Neutrophil (primary cell): ENCODE data around the gene RSPRY1.

ENCODE experiments used
- H3K27ac ChIP-seq: fragments of 200-600 bp; sonication (generic); 2 replicates; pipeline ENCODE4 v1.5.1; 2016; ENCODE audit warnings: mild to moderate bottlenecking, moderate library complexity
- H3K27me3 ChIP-seq: fragments of 200-600 bp; sonication (generic); 2 replicates; pipeline ENCODE4 v1.6.0; 2016; ENCODE audit warnings: mild to moderate bottlenecking
- H3K36me3 ChIP-seq: fragments of 200-600 bp; sonication (generic); 2 replicates; pipeline ENCODE4 v1.5.1; 2017
- H3K4me1 ChIP-seq, 2 experiments: fragments of 200-600 bp in 1 of 2; sonication (generic) in 1 of 2; 1 replicate in 1 of 2; 2 replicates in 1 of 2; pipeline versions ENCODE4 v1.5.1 to v1.6.1; 2013 to 2016; ENCODE audit warnings: low read depth in 1 of 2, low read length in 1 of 2, mild to moderate bottlenecking in 1 of 2, moderate library complexity in 1 of 2; ENCODE audit not compliant: control insufficient read depth in 1 of 2, insufficient read depth in 1 of 2
- H3K4me3 ChIP-seq, 2 experiments: fragments of 200-600 bp in 1 of 2; sonication (generic) in 1 of 2; 1 replicate in 1 of 2; 2 replicates in 1 of 2; pipeline ENCODE4 v1.5.1; 2013 to 2016; ENCODE audit warnings: low read depth in 1 of 2, low read length in 1 of 2, mild to moderate bottlenecking in 1 of 2, moderate library complexity in 1 of 2
- H3K9me3 ChIP-seq: fragments of 200-600 bp; sonication (generic); 2 replicates; pipeline ENCODE4 v1.5.1; 2016
- TF ChIP-seq, protein P1 (sequence below): fragments of 200-600 bp; sonication (generic); IDR thresholded peaks from 2 replicates; pipeline ENCODE4 v1.5.1; 2016; ENCODE audit warnings: antibody characterized with exemption

Gene RSPRY1

DNA sequence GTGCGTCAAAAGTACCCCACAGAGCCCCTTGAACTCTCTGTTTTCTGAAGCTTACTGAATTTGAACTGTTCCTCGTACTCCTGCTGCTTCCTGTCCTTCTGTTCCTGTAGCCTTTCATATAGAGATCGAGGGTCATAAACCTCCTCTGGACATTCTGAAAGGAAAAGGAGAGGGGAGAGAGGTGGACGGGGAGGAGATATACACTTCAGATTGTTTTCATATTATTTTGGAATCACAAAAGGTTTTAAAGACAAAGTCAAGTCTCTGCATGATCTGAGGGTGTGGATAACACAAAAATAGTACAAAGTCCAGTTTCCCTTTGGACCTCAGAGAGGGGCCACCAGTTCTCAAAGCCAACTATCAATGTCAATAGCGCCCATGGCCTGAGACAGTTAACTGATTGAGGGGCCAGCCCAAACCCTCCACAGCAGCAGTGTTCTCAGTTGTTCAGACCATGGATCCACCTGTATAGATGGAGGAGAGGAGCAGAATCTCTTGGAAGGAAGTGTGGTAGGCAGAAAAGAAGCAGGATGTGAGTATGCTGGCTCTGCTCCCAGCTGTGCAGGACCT, 13.3 kb upstream of the RSPRY1 start:
- H3K4me3 ChIP-seq, result no peak overlapping the region
- H3K9me3 ChIP-seq, result no peaks in the 10 kb centered on the region
- peaks cover 4 to 19% of the 10 kb centered on the region in 2 experiments for H3K4me1 ChIP-seq
- H3K27me3 ChIP-seq, result no peaks in the 10 kb centered on the region
- TF ChIP-seq, protein P1, sequence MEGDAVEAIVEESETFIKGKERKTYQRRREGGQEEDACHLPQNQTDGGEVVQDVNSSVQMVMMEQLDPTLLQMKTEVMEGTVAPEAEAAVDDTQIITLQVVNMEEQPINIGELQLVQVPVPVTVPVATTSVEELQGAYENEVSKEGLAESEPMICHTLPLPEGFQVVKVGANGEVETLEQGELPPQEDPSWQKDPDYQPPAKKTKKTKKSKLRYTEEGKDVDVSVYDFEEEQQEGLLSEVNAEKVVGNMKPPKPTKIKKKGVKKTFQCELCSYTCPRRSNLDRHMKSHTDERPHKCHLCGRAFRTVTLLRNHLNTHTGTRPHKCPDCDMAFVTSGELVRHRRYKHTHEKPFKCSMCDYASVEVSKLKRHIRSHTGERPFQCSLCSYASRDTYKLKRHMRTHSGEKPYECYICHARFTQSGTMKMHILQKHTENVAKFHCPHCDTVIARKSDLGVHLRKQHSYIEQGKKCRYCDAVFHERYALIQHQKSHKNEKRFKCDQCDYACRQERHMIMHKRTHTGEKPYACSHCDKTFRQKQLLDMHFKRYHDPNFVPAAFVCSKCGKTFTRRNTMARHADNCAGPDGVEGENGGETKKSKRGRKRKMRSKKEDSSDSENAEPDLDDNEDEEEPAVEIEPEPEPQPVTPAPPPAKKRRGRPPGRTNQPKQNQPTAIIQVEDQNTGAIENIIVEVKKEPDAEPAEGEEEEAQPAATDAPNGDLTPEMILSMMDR, result no peak
- H3K27ac ChIP-seq, result no peak overlapping the region
- H3K36me3 ChIP-seq, result peaks cover 52% of the 10 kb centered on the region

DNA sequence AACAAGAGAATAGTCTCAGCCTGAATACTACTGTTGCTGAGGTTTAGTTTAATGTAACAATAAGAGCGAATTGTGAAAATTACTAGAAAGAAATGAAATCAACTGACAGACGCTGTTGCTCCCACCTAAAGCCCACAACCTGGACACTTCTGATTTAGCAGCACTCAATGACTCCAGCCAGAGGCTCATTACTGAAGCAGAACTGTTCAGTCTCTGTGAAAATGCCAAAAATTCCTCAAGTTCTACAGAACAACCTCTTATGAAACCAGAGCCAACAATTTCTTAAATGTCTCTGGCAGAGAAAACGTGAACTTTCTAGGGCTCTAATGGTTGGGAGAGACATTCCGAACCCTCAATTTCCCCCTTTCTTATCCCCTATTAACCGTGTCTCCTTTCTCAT, 10.2 kb upstream of the RSPRY1 start:
- Histone ChIP-seq H3K27me3 (no peaks in the 10 kb centered on the region), H3K9me3 (no peaks in the 10 kb centered on the region), H3K4me1 (peaks cover 0 to 12% of the 10 kb centered on the region in 2 experiments), H3K36me3 (peaks cover 41% of the 10 kb centered on the region), H3K4me3 (no peak overlapping the region), H3K27ac (no peak overlapping the region)
- TF ChIP-seq, protein P1, result no peak

DNA sequence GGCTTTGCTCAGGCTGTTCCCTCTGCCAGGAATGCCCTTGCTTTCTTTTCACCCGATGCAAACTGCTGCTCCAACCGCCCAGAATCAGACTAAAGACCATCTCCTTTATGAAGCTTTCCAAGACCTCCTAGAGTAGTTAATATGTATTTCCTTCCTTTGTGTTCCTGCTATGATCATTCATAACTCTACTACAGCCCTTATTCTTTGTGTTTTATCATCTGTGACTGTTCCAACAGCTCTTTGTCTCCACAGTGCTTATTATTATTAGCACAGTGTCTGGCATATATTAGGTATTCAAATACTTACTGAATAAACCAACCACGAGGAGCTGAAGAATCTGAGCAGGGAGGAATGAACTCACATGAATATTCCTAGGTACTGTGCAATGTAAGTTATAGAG, 7.9 kb upstream of the RSPRY1 start:
- Histone ChIP-seq H3K27ac (no peak overlapping the region), H3K4me3 (no peak overlapping the region), H3K4me1 (no peaks in the 10 kb centered on the region), H3K36me3 (peaks cover 18% of the 10 kb centered on the region), H3K27me3 (no peaks in the 10 kb centered on the region), H3K9me3 (no peaks in the 10 kb centered on the region)
- TF ChIP-seq, protein P1, result no peak

DNA sequence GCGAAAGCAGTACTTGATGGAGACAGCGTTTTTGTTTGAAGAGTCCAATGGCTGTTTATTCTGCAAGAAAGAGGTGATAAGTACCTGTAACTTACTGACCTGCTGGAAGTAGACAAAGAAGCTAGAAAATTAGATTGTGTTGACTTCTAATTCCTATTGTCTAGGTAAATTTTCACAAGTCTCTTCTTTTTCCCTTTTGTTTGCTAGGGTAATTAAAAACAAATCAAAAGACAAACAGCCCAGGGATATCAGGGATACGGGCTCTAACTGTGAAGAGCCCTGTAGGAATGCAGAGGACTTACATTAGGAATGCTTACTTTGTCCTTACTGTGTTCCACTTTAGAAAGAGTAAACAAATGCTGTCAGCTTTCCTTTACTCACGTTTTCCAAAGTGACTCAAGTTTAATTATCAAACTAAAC, 7.3 kb upstream of the RSPRY1 start:
- Histone ChIP-seq H3K9me3 (no peaks in the 10 kb centered on the region), H3K27me3 (no peaks in the 10 kb centered on the region), H3K4me1 (no peaks in the 10 kb centered on the region), H3K27ac (no peak overlapping the region), H3K4me3 (no peak overlapping the region), H3K36me3 (peaks cover 12% of the 10 kb centered on the region)
- TF ChIP-seq, protein P1, result no peak

DNA sequence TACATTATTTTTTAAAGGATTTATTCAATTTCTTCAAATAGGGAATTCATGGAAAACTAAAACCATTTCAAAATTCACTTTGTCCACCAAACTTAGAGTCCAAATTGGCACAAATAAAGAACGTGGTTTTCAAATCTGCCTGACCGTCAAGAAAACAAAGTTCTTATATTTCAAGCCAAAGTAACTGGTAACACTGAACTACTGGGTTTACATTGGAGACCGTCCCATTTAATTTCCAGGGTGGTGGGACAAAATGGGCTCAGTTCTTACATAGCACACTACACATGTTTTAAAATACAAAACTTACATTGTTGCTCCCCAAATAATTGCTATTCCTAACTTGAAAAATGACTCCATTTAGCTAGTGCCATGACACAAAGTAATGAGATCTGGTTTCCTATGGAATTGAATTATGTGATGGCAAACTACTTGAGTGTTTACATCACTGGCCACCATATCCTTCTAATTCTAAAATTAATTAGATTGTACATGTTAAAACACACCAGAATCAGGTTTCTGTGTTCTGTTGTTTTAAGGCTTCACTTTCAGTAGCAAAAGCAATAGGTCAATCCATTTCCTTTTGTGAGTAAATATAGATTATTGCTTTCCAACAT, 6.8 kb upstream of the RSPRY1 start:
- no peaks in the 10 kb centered on the region for H3K9me3 ChIP-seq
- no peak overlapping the region for H3K27ac ChIP-seq
- H3K27me3 ChIP-seq, result no peaks in the 10 kb centered on the region
- H3K36me3 ChIP-seq, result peaks cover 10% of the 10 kb centered on the region
- TF ChIP-seq, protein P1, result no peak
- H3K4me1 ChIP-seq, result peaks cover 3% of the 10 kb centered on the region in 2 experiments
- H3K4me3 ChIP-seq, result no peak overlapping the region
